Measurements from ENCODE around the gene AGTPBP1. TPM values are rescaled to one million over a fixed set of nuclear protein-coding genes. Genes with fewer than 3 reads are reported as not detected.

AGTPBP1 gene
- polyA plus RNA-seq, 1 of the 3 experiments (the other 2 are of a cell fraction): 3.8 TPM

GRCh38 chr9:85510830-85511504, 230.8 kb downstream of the AGTPBP1 start:
- Histone ChIP-seq H3K9me3 (no peaks in the 10 kb centered on the region), H3K4me1 (ENCODE audit: control insufficient read depth in 1 of 2, insufficient read depth in 2 of 2, low read depth in 1 of 2, low read length in 1 of 2) (peaks cover 0 to 22% of the 10 kb centered on the region in 2 experiments; a peak in 1 of 4 replicates), H3K4me2 (no peak overlapping the region), H3K79me2 (ENCODE audit: insufficient read depth) (no peaks in the 10 kb centered on the region), H2AFZ (ENCODE audit: low read depth) (no peak overlapping the region), H3F3A (replicated peaks; ENCODE audit: insufficient read depth) (no peaks in the 10 kb centered on the region), H3K27ac (ENCODE audit: low read depth in 2 of 2, low read length in 1 of 2) (no peak overlapping the region; a peak in 1 of 4 replicates), H3K4me3 (ENCODE audit: low read depth in 2 of 2, low read length in 1 of 2) (no peak overlapping the region), H4K20me1 (ENCODE audit: insufficient read depth) (no peaks in the 10 kb centered on the region), H3K9me2 (no peaks in the 10 kb centered on the region), H3K27me3 (ENCODE audit: insufficient read depth) (no peaks in the 10 kb centered on the region), H3K9ac (no peak overlapping the region), H3K36me3 (replicated peaks in 1 of 2; ENCODE audit: control insufficient read depth in 1 of 2, insufficient read depth in 2 of 2, low read length in 1 of 2) (no peaks in the 10 kb centered on the region)
- ChIA-PET POLR2A (no interaction called here), CTCF (interaction anchor here (1.3 to 2.4 kb wide), 3 partner anchors 13 to 99 kb away, joined by 3 to 10 read pairs (median 6); no protein-coding TSS in a partner anchor)
- DNase-seq: peak; percentile 80
- WGBS (ENCODE audit: low lambda C conversion rate): 29% methylated on average over 5 of the region's 6 CpGs
- TF ChIP-seq RAD21 (IDR thresholded peaks at IDR 0.05; ENCODE audit: low read length) (peak; percentile 29; the same call in 1 of the 2 replicates), CHD2 (IDR thresholded peaks at IDR 0.05; ENCODE audit: low read length, partially characterized antibody) (peak; percentile 75), NFIC (IDR thresholded peaks at IDR 0.05; ENCODE audit: borderline replicate concordance) (peak; percentile 39; the same call in 1 of the 2 replicates), ELF1 (IDR thresholded peaks at IDR 0.05) (no peak), MXI1 (IDR thresholded peaks at IDR 0.05; ENCODE audit: low read depth, low read length) (peak; percentile 97), EP300 (IDR thresholded peaks at IDR 0.05; ENCODE audit: borderline replicate concordance in 1 of 2, low read depth in 1 of 2, low read length in 1 of 2) (peak in 1 of 2 experiments; percentile 88; a peak in 2 of 4 replicates), GATA2 (CRISPR knock-in tag; IDR thresholded peaks at IDR 0.05) (peak; percentile 91), RCOR1 (IDR thresholded peaks at IDR 0.05; ENCODE audit: low read length) (peak; percentile 93), FOXJ3 (CRISPR knock-in tag; IDR thresholded peaks at IDR 0.05) (peak; percentile 76; the same call in 1 of the 2 replicates), ZBTB33 (IDR thresholded peaks at IDR 0.05; ENCODE audit: borderline replicate concordance, low read depth) (no peak)

GRCh38 chr9:85508616-85509015, 233.1 kb downstream of the AGTPBP1 start:
- H3K9me2 ChIP-seq: no peaks in the 10 kb centered on the region
- peaks cover 0 to 22% of the 10 kb centered on the region in 2 experiments; a peak in 1 of 4 replicates for H3K4me1 ChIP-seq (ENCODE audit: control insufficient read depth in 1 of 2, insufficient read depth in 2 of 2, low read depth in 1 of 2, low read length in 1 of 2)
- H2AFZ ChIP-seq (ENCODE audit: low read depth): no peak overlapping the region
- H3K9ac ChIP-seq: no peak overlapping the region
- POLR2A ChIA-PET: no interaction called here
- WGBS (ENCODE audit: low lambda C conversion rate): 29% methylated on average over 4 of the region's 4 CpGs
- no peaks in the 10 kb centered on the region for H3K36me3 ChIP-seq (replicated peaks in 1 of 2; ENCODE audit: control insufficient read depth in 1 of 2, insufficient read depth in 2 of 2, low read length in 1 of 2)
- H3K79me2 ChIP-seq (ENCODE audit: insufficient read depth): no peaks in the 10 kb centered on the region
- CTCF ChIA-PET: interaction anchor here (1.1 to 2.5 kb wide), 4 partner anchors 15 to 101 kb away, joined by 3 to 11 read pairs (median 6); no protein-coding TSS in a partner anchor
- H3F3A ChIP-seq (replicated peaks; ENCODE audit: insufficient read depth): no peaks in the 10 kb centered on the region
- no peaks in the 10 kb centered on the region for H4K20me1 ChIP-seq (ENCODE audit: insufficient read depth)
- no peak overlapping the region for H3K4me3 ChIP-seq (ENCODE audit: low read depth in 2 of 2, low read length in 1 of 2)
- H3K9me3 ChIP-seq: no peaks in the 10 kb centered on the region
- H3K27ac ChIP-seq (ENCODE audit: low read depth in 2 of 2, low read length in 1 of 2): no peak overlapping the region
- no peaks in the 10 kb centered on the region for H3K27me3 ChIP-seq (ENCODE audit: insufficient read depth)
- H3K4me2 ChIP-seq: no peak overlapping the region
- no peak for DNase-seq
- no peak for TF ChIP-seq EZH2phosphoT487 (IDR thresholded peaks at IDR 0.05; ENCODE audit: borderline replicate concordance, low read depth)
- TF ChIP-seq FOXM1 (IDR thresholded peaks at IDR 0.05; ENCODE audit: low read depth): no peak
- TF ChIP-seq JUND (IDR thresholded peaks at IDR 0.05): no peak
- no peak for TF ChIP-seq NFIC (IDR thresholded peaks at IDR 0.05; ENCODE audit: borderline replicate concordance)
- no peak for TF ChIP-seq ZBTB33 (IDR thresholded peaks at IDR 0.05; ENCODE audit: borderline replicate concordance, low read depth)
- TF ChIP-seq SIN3A (IDR thresholded peaks at IDR 0.05; ENCODE audit: borderline replicate concordance, low read depth, low read length): no peak
- TF ChIP-seq POLR2AphosphoS5 (IDR thresholded peaks at IDR 0.05; ENCODE audit: low read depth, low read length): no peak
- TF ChIP-seq USF2 (IDR thresholded peaks at IDR 0.05; ENCODE audit: borderline replicate concordance, low read depth, low read length): no peak
- TF ChIP-seq IRF3 (IDR thresholded peaks at IDR 0.05; ENCODE audit: low read depth, low read length): no peak
- no peak for TF ChIP-seq SMC3 (IDR thresholded peaks at IDR 0.05; ENCODE audit: low read depth, low read length)
- TF ChIP-seq TCF12 (IDR thresholded peaks at IDR 0.05): no peak
- no peak for TF ChIP-seq YY1 (IDR thresholded peaks at IDR 0.05; ENCODE audit: low read depth)

Measured in SK-N-SH (cell line).